MM.1S (cell line): ENCODE measurements around the gene CDH1.

ENCODE experiments used
- EZH2 ChIP-seq: fragments of 300-600 bp; sonication (generic); optimal IDR thresholded peaks from 2 replicates; pipeline ENCODE3; 2017; ENCODE audit warnings: low read depth, mild to moderate bottlenecking, antibody characterized with exemption, low read length, mixed read lengths
- EZH2phosphoT487 ChIP-seq: fragments of 300-600 bp; sonication (generic); IDR thresholded peaks from 2 replicates; pipeline ENCODE4 v1.6.1; 2018; ENCODE audit warnings: antibody characterized with exemption, low read length
- TF ChIP-seq, protein P1 (sequence below): fragments of 300-600 bp; sonication (generic); IDR thresholded peaks from 2 replicates; pipeline ENCODE4 v1.5.1; 2016; ENCODE audit warnings: antibody characterized with exemption, low read length, mixed read lengths

GRCh38 chr16:68768175-68768574 is 31.1 kb downstream of the CDH1 start:
- no peak for TF ChIP-seq EZH2
- TF ChIP-seq, protein P1, sequence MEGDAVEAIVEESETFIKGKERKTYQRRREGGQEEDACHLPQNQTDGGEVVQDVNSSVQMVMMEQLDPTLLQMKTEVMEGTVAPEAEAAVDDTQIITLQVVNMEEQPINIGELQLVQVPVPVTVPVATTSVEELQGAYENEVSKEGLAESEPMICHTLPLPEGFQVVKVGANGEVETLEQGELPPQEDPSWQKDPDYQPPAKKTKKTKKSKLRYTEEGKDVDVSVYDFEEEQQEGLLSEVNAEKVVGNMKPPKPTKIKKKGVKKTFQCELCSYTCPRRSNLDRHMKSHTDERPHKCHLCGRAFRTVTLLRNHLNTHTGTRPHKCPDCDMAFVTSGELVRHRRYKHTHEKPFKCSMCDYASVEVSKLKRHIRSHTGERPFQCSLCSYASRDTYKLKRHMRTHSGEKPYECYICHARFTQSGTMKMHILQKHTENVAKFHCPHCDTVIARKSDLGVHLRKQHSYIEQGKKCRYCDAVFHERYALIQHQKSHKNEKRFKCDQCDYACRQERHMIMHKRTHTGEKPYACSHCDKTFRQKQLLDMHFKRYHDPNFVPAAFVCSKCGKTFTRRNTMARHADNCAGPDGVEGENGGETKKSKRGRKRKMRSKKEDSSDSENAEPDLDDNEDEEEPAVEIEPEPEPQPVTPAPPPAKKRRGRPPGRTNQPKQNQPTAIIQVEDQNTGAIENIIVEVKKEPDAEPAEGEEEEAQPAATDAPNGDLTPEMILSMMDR: no peak
- no peak for TF ChIP-seq EZH2phosphoT487
